Lower leg skin (tissue), 3 donors: Measurements from ENCODE around the gene SNX12.

ENCODE experiments used
- POLR2A ChIP-seq, 2 donors: fragments of 450-650 bp; IDR thresholded peaks; one replicate each; pipeline ENCODE4 v1.6.1; 2016 to 2017; ENCODE audit warnings: antibody characterized with exemption in 2 of 2, mild to moderate bottlenecking in 1 of 2, moderate library complexity in 1 of 2
- TF ChIP-seq, protein P1 (sequence below), 3 donors: fragments of 450-650 bp; IDR thresholded peaks; one replicate each; pipeline ENCODE4 v1.5.1; 2016; ENCODE audit warnings: antibody characterized with exemption in 3 of 3, mild to moderate bottlenecking in 3 of 3, moderate library complexity in 2 of 3

DNA sequence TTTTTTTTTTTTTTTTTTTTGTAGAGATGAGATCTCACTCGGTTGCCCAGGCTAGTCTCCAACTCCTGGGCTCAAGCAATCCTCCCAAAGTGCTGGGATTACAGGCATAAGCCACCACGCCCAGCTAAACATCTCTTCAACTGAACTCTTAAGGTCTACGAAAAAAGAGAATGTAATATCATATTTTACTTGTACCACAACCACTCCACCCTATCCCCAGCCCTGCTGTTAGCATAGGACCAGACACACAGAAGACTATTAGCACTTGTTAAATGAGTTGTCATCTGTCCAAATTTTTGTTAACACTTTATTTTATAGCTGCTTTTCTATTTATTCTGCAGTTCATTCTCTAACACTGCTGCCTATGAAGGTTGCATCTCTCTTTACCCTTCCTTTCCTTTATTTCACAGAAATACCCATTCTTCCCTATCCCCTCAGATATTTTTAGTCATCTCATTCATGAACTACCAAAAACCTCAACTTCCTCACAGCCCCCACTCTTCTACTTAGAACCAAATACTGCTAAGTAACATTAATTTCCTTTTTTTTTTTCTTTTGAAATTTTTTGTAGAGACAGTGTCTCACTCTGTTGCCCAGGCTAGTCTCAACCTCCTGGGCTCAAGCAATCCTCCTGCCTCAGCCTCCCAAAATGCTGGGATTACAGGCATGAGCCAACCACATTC is 10.1 kb downstream of the SNX12 start:
- TF ChIP-seq, protein P1, sequence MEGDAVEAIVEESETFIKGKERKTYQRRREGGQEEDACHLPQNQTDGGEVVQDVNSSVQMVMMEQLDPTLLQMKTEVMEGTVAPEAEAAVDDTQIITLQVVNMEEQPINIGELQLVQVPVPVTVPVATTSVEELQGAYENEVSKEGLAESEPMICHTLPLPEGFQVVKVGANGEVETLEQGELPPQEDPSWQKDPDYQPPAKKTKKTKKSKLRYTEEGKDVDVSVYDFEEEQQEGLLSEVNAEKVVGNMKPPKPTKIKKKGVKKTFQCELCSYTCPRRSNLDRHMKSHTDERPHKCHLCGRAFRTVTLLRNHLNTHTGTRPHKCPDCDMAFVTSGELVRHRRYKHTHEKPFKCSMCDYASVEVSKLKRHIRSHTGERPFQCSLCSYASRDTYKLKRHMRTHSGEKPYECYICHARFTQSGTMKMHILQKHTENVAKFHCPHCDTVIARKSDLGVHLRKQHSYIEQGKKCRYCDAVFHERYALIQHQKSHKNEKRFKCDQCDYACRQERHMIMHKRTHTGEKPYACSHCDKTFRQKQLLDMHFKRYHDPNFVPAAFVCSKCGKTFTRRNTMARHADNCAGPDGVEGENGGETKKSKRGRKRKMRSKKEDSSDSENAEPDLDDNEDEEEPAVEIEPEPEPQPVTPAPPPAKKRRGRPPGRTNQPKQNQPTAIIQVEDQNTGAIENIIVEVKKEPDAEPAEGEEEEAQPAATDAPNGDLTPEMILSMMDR (IDR thresholded peaks at IDR 0.05) = no peak
- TF ChIP-seq POLR2A (IDR thresholded peaks at IDR 0.05) = no peak
